ENCODE measurements around the gene ATP11A. TPM values are rescaled to one million over a fixed set of nuclear protein-coding genes. Genes with fewer than 3 reads are reported as not detected.

ATP11A gene
- total and polyA plus RNA-seq, 2 donors (not counting 3 experiments of a cell fraction or from before 2014, with no cell fraction given): 16.5 to 88.1 TPM

GRCh38 chr13:112822851-112823250 lies 133.0 kb downstream of the ATP11A start:
- Histone ChIP-seq H3K27ac (ENCODE audit: insufficient read depth, low read depth, low read length) (no peak overlapping the region), H3K4me2 (ENCODE audit: insufficient read depth, low read length) (no peak overlapping the region), H3K27me3 (ENCODE audit: control insufficient read depth in 2 of 2, insufficient read depth in 2 of 2, low read length in 2 of 2) (no peaks in the 10 kb centered on the region), H3K9me3 (replicated peaks; ENCODE audit: control insufficient read depth, insufficient read depth, low read length) (no peaks in the 10 kb centered on the region), H4K20me1 (replicated peaks; ENCODE audit: control insufficient read depth, extremely low read depth, insufficient read depth, low read length) (no peaks in the 10 kb centered on the region), H3K4me1 (ENCODE audit: control insufficient read depth, extremely low read depth, insufficient read depth, low read length) (peaks cover 11% of the 10 kb centered on the region), H3K79me2 (ENCODE audit: control insufficient read depth, insufficient read depth, low read length) (no peaks in the 10 kb centered on the region), H3K9ac (replicated peaks; ENCODE audit: extremely low read depth, insufficient read depth, low read length) (no peak overlapping the region), H3K9me1 (replicated peaks; ENCODE audit: control insufficient read depth, extremely low read depth, insufficient read depth, low read length) (no peaks in the 10 kb centered on the region), H3K4me3 (replicated peaks in 1 of 3; ENCODE audit: insufficient read depth in 1 of 3, low read depth in 1 of 3, low read length in 3 of 3) (no peak overlapping the region), H3K36me3 (ENCODE audit: control insufficient read depth in 2 of 2, extremely low read depth in 1 of 2, insufficient read depth in 2 of 2, low read length in 2 of 2) (peaks cover 4 to 32% of the 10 kb centered on the region in 2 experiments), H2AFZ (ENCODE audit: low read depth, low read length) (no peak overlapping the region)
- intact Hi-C loops (cut with micrococcal nuclease) (no loop called here), dilution Hi-C loops (cut with MboI; ENCODE audit: extremely low pct_ligation_motif_present, low sequenced_read_pairs) (no loop called here)
- CTCF ChIA-PET: interaction anchor here (0.7 kb wide), 2 partner anchors 106 to 217 kb away, joined by 3 to 5 read pairs; no protein-coding TSS in a partner anchor
- POLR2A ChIA-PET: no interaction called here
- TF ChIP-seq JUN (IDR thresholded peaks at IDR 0.05; ENCODE audit: borderline replicate concordance, insufficient read depth, insufficient read length, low read depth) (no peak), FOS (IDR thresholded peaks at IDR 0.05; ENCODE audit: borderline replicate concordance, insufficient read depth, low read length) (no peak), CTCF (IDR thresholded peaks at IDR 0.05; ENCODE audit: extremely low read depth in 1 of 2, insufficient read depth in 1 of 2, low read depth in 1 of 2, low read length in 2 of 2) (no peak), POLR2A (IDR thresholded peaks at IDR 0.05; ENCODE audit: low read depth, low read length) (no peak), MAX (IDR thresholded peaks at IDR 0.05; ENCODE audit: insufficient read depth, insufficient read length) (no peak), MYC (IDR thresholded peaks at IDR 0.05; ENCODE audit: low read depth, low read length) (no peak), EZH2 (IDR thresholded peaks at IDR 0.05; ENCODE audit: borderline replicate concordance, low read depth, low read length, severe bottlenecking) (no peak), POLR2AphosphoS5 (IDR thresholded peaks at IDR 0.05; ENCODE audit: insufficient read depth, low read depth, low read length) (no peak), GATA2 (IDR thresholded peaks at IDR 0.05; ENCODE audit: insufficient read depth, insufficient read length, low read depth, low read length) (no peak)
- DNase-seq (ENCODE audit: low read depth, low spot score) (no peak), FAIRE-seq (no peak)
- BruUV-seq (replicated peaks): no TSS peak

Data from endothelial cell of umbilical vein (primary cell).